GM18858 (cell line): Measurements from ENCODE around the gene DIP2C.
"Not testable (repeated sequence)": the region's sequence is repeated elsewhere in the genome, so short reads cannot be mapped to it uniquely, and the experiment has no call there.

Source experiments
- ATAC-seq: cut with Tn5 transposase; IDR thresholded peaks from one replicate; pipeline ENCODE4 v1.9.1; 2021; ENCODE audit not compliant: unreplicated experiment

DIP2C gene

GRCh38 chr10:488081-488932, 201.2 kb downstream of the DIP2C start:
- ATAC-seq: no peak

GRCh38 chr10:486666-487322, 202.7 kb downstream of the DIP2C start:
- ATAC-seq: no peak

GRCh38 chr10:486206-486605, 203.3 kb downstream of the DIP2C start:
- ATAC-seq: no peak

GRCh38 chr10:485776-486175, 203.7 kb downstream of the DIP2C start:
- ATAC-seq: no peak

GRCh38 chr10:484925-485661, 204.4 kb downstream of the DIP2C start:
- no peak for ATAC-seq

GRCh38 chr10:484441-484924, 205.0 kb downstream of the DIP2C start:
- ATAC-seq: no peak

GRCh38 chr10:483261-483660, 206.2 kb downstream of the DIP2C start:
- ATAC-seq: no peak

GRCh38 chr10:482848-483247, 206.6 kb downstream of the DIP2C start:
- no peak for ATAC-seq

GRCh38 chr10:482051-482501, 207.4 kb downstream of the DIP2C start:
- ATAC-seq: no peak

- ATAC-seq: no peak
Observed at GRCh38 chr10:481628-482027, 207.8 kb downstream of the DIP2C start.

GRCh38 chr10:480928-481552, 208.4 kb downstream of the DIP2C start:
- ATAC-seq: no peak

GRCh38 chr10:480498-480927, 209.0 kb downstream of the DIP2C start:
- ATAC-seq: no peak

GRCh38 chr10:479706-480497, 209.6 kb downstream of the DIP2C start:
- ATAC-seq: not testable (repeated sequence)

GRCh38 chr10:478471-479245, 210.8 kb downstream of the DIP2C start:
- ATAC-seq: no peak

- ATAC-seq: no peak
Observed at GRCh38 chr10:477620-478019, 211.8 kb downstream of the DIP2C start.

- ATAC-seq: no peak
Observed at GRCh38 chr10:476455-476780, 213.1 kb downstream of the DIP2C start.

GRCh38 chr10:475709-476454, 213.6 kb downstream of the DIP2C start:
- ATAC-seq: no peak

GRCh38 chr10:474946-475345, 214.5 kb downstream of the DIP2C start:
- ATAC-seq: no peak

GRCh38 chr10:474406-474805, 215.1 kb downstream of the DIP2C start:
- no peak for ATAC-seq
